GM12878 (cell line): ENCODE data around the gene GRB10. TPM values are rescaled to one million over a fixed set of nuclear protein-coding genes. Genes with fewer than 3 reads are reported as not detected.

Experiments used
- ATAC-seq: fragments of 200-7000 bp; cut with Tn5 transposase; 3 replicates; pipeline ENCODE4 v1.9.1; 2020; ENCODE audit warnings: mild to moderate bottlenecking, moderate library complexity
- BruUV-seq: library from RNA; stranded (reverse); fragments of 400-500 nt; replicated peaks from 2 replicates; lab custom pipeline; 2021; lab: Mats Ljungman, UMichigan
- CTCF ChIA-PET: fragments of 300-600 bp; sonication (Branson Sonifier 250); formaldehyde crosslinking; extraction: SDS; loops from one replicate; lab custom pipeline; 2021; ENCODE audit warnings: inconsistent platforms; lab: Yijun Ruan, JAX
- POLR2A ChIA-PET: fragments of 350-600 bp; formaldehyde crosslinking; extraction: SDS; loops from one replicate; lab custom pipeline; 2021; ENCODE audit warnings: inconsistent platforms; lab: Charles Lee
- RAD21 ChIA-PET: fragments of 300-600 bp; sonication (Branson Sonifier 250); formaldehyde crosslinking; loops from one replicate; lab custom pipeline; 2023; ENCODE audit warnings: antibody characterized with exemption; ENCODE audit not compliant: unreplicated experiment; lab: Charles Lee
- SMC1A ChIA-PET: fragments of 300-600 bp; sonication (Branson Sonifier 250); formaldehyde crosslinking; loops from one replicate; lab custom pipeline; 2023; ENCODE audit not compliant: unreplicated experiment, uncharacterized antibody; lab: Charles Lee
- DNase-seq: peaks from one replicate; pipeline ENCODE4 v3.0.0-alpha.2; 2011; ENCODE audit warnings: low read depth, low spot score
- FAIRE-seq: peaks from 3 replicates; lab custom pipeline; 2011; peaks lifted over from hg19 to GRCh38; lab: Jason Lieb, UNC
- H2AFZ ChIP-seq: 2 replicates; pipeline ENCODE4 v1.6.0; 2011; ENCODE audit warnings: low read depth, low read length, control low read depth; ENCODE audit not compliant: control insufficient read depth
- H3K27ac ChIP-seq: 2 replicates; pipeline ENCODE4 v1.5.1; 2011; ENCODE audit warnings: control low read depth; ENCODE audit not compliant: control insufficient read depth, insufficient read depth
- H3K27me3 ChIP-seq, 2 experiments: replicated peaks in 1 of 2; 2 replicates each; pipeline versions ENCODE4 v1.6.0 to v1.6.1; 2011; ENCODE audit warnings: low read length in 1 of 2; ENCODE audit not compliant: control insufficient read depth in 2 of 2, insufficient read depth in 2 of 2
- H3K36me3 ChIP-seq, 2 experiments: 2 replicates each; pipeline ENCODE4 v1.5.1; 2011; ENCODE audit warnings: low read length in 1 of 2; ENCODE audit not compliant: control insufficient read depth in 2 of 2, insufficient read depth in 2 of 2
- H3K4me1 ChIP-seq: 2 replicates; pipeline ENCODE4 v1.6.1; 2011; ENCODE audit warnings: mild to moderate bottlenecking, low read length, moderate library complexity, mixed read lengths; ENCODE audit not compliant: control insufficient read depth, insufficient read depth
- H3K4me2 ChIP-seq: 2 replicates; pipeline ENCODE4 v1.6.0; 2011; ENCODE audit warnings: control low read depth; ENCODE audit not compliant: control insufficient read depth, insufficient read depth
- H3K4me3 ChIP-seq: fragments of 200-600 bp; sonication (generic); 2 replicates; pipeline ENCODE4 v1.5.1; 2016
- H3K79me2 ChIP-seq: 2 replicates; pipeline ENCODE4 v1.6.0; 2011; ENCODE audit warnings: low read length; ENCODE audit not compliant: control insufficient read depth, insufficient read depth
- H3K9ac ChIP-seq: 2 replicates; pipeline ENCODE4 v1.8.0; 2011; ENCODE audit warnings: low read length, control low read depth, mixed read lengths; ENCODE audit not compliant: control insufficient read depth, insufficient read depth
- H3K9me3 ChIP-seq: replicated peaks from 3 replicates; pipeline ENCODE4 v1.5.1; 2011; ENCODE audit warnings: mild to moderate bottlenecking, low read length; ENCODE audit not compliant: control insufficient read depth, insufficient read depth
- H4K20me1 ChIP-seq: 2 replicates; pipeline ENCODE4 v1.6.0; 2011; ENCODE audit not compliant: control insufficient read depth, insufficient read depth
- IKZF2 ChIP-seq, 2 experiments: fragments of 450-650 bp; IDR thresholded peaks; 2 replicates each; pipeline ENCODE4 v1.6.1; 2017; ENCODE audit warnings: mild to moderate bottlenecking in 2 of 2, moderate library complexity in 2 of 2
- POLR2A ChIP-seq: IDR thresholded peaks from 2 replicates; pipeline ENCODE4 v1.6.1; 2011; ENCODE audit warnings: low read depth, mild to moderate bottlenecking, low read length
- RELB ChIP-seq: fragments of 450-650 bp; IDR thresholded peaks from 2 replicates; pipeline ENCODE4 v1.6.1; 2017; ENCODE audit warnings: low read depth, mild to moderate bottlenecking, moderate library complexity
- SRF ChIP-seq, 2 experiments: IDR thresholded peaks; 2 replicates each; pipeline ENCODE4 v1.6.1; 2011; ENCODE audit warnings: low read depth in 2 of 2, low read length in 2 of 2, mild to moderate bottlenecking in 1 of 2, moderate library complexity in 1 of 2
- YBX1 ChIP-seq: fragments of 450-650 bp; IDR thresholded peaks from 2 replicates; pipeline ENCODE4 v1.6.1; 2016; ENCODE audit warnings: antibody characterized with exemption
- ZBED1 ChIP-seq: IDR thresholded peaks from 2 replicates; pipeline ENCODE4 v1.6.1; 2016; ENCODE audit warnings: borderline replicate concordance
- WGBS: methylation state at CpG from one replicate; pipeline ENCODE4 v1.1.6; 2016; ENCODE audit warnings: low lambda C conversion rate; ENCODE audit not compliant: insufficient replicate concordance, insufficient coverage; ENCODE audit errors: missing lambda C conversion rate; 5-methylcytosine and 5-hydroxymethylcytosine counted together
- in situ Hi-C: fragments of 300-500 bp; cut with MboI; formaldehyde crosslinking; loops from 9 replicates; pipeline ENCODE4 v1.14.3; 2018; ENCODE audit warnings: mixed read lengths
- intact Hi-C: fragments of 100-400 bp; cut with micrococcal nuclease; formaldehyde crosslinking; loops from one replicate; pipeline ENCODE4 v1.14.2; 2022; ENCODE audit not compliant: unreplicated experiment
- polyA plus RNA-seq, 11 experiments: library from polyadenylated mRNA; depleted of rRNA in 4 of 11; unstranded in 6 of 11; stranded (reverse) in 5 of 11; fragments of >200 nt; fragmentation: Nextera tagmentation in 4 of 11; fragmentation: Illumina TruSeq in 1 of 11; extraction: Ambion mirVana in 4 of 11; extraction: Trizol in 1 of 11; gene quantifications; 1 replicate in 1 of 11; 2 replicates in 10 of 11; pipeline versions ENCODE4 v1.2.1 to v1.2.3, GENCODE V29; 2011 to 2016; ENCODE audit warnings: inconsistent platforms in 2 of 11, missing spikeins in 2 of 11, low read depth in 1 of 11
- total RNA-seq, 4 experiments: library from RNA; depleted of rRNA in 3 of 4; stranded (reverse); fragments of >200 nt in 3 of 4; fragmentation: Illumina TruSeq in 1 of 4; extraction: Trizol in 1 of 4; gene quantifications; 2 replicates each; pipeline versions ENCODE4 v1.2.1 to v1.2.3, GENCODE V29; 2013 to 2021

GRB10 gene
- total and polyA plus RNA-seq, 10 of the 15 experiments (the other 5 are each of a cell fraction or from before 2014, with no cell fraction given): 0.04 to 0.33 TPM; not detected in 8

DNA sequence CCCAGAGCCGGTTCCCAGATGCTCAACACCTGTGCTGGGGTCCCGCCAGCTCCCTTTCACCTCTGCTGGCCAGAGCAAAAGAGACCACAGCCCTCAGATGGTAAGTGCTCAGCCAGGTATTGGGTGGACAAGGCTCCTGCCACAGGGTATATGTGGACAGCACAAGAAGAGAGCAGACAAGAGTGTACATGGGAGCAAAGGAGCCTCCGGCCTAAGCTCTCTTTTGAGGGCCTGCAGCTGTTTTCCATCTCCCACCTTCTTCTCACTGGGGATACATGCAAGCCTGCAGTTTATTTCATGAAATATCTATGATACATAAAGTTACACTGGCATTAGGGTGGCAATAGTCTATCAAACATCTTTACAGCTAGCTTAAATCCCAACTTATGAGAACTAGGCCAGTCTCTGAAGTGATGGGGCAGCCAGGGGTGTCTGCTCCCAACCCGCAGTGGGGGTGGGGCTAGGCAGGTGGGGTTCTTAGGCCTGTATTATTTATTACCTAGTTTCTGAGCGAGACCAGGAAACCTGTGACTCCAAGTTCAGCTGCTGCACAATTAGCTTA is 167.1 kb downstream of the GRB10 start:
- H3K4me1 ChIP-seq: no peaks in the 10 kb centered on the region
- no peaks in the 10 kb centered on the region for H3K79me2 ChIP-seq
- FAIRE-seq (no peak), ATAC-seq (no peak), DNase-seq (no peak)
- H3K27ac ChIP-seq: no peak overlapping the region
- no peak overlapping the region for H3K9ac ChIP-seq
- H3K27me3 ChIP-seq: peaks cover 0 to 5% of the 10 kb centered on the region in 2 experiments; a peak in 2 of 4 replicates
- ChIA-PET SMC1A (interaction anchor here (0.6 to 1.3 kb wide), 3 partner anchors 246 to 581 kb away, joined by 3 read pairs; no protein-coding TSS in a partner anchor), POLR2A (no interaction called here), CTCF (interaction anchor here (1.2 kb wide), 1 partner anchor 545 kb away, joined by 5 read pairs; no protein-coding TSS in a partner anchor), RAD21 (no interaction called here)
- no TSS peak for BruUV-seq
- TF ChIP-seq ZBED1 (no peak), YBX1 (no peak), IKZF2 (IDR thresholded peaks at IDR 0.05) (no peak), POLR2A (no peak), RELB (no peak), SRF (IDR thresholded peaks at IDR 0.05; ENCODE audit: low read depth in 2 of 2, low read length in 2 of 2) (no peak)
- H4K20me1 ChIP-seq: no peaks in the 10 kb centered on the region
- in situ Hi-C loops (no loop called here), intact Hi-C loops (loop anchor here (2.0 kb wide), 1 partner anchor 63 kb away; no protein-coding TSS in a partner anchor)
- no peaks in the 10 kb centered on the region for H3K36me3 ChIP-seq
- 4% methylated on average over 5 of the region's 5 CpGs for WGBS
- no peak overlapping the region for H3K4me3 ChIP-seq
- H3K4me2 ChIP-seq: no peak overlapping the region
- H3K9me3 ChIP-seq: no peaks in the 10 kb centered on the region
- no peak overlapping the region for H2AFZ ChIP-seq
